ENCODE measurements around the gene UBAC2.

DNA sequence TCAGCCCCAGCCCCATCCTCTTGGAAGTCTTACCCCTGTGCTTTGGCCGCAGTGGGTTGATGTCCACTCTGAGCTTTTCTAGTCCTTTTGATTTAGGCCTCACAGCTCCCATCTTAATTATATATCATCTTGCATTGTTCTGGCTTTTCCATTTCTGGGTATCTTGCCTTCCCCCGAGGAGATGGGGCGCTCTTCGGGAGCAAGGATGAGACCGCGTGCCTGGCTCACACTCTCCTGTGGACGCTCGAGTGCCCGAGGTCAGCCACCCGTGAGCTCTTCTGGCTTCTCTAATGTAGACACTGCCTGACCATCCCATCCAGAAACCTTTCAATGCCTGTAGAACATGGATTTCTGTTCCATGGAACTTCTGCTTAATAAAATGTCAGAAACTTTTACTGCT is 160.0 kb downstream of the UBAC2 start:
- no peak for TF ChIP-seq POLR2A (IDR thresholded peaks at IDR 0.05)
- TF ChIP-seq, protein P1, sequence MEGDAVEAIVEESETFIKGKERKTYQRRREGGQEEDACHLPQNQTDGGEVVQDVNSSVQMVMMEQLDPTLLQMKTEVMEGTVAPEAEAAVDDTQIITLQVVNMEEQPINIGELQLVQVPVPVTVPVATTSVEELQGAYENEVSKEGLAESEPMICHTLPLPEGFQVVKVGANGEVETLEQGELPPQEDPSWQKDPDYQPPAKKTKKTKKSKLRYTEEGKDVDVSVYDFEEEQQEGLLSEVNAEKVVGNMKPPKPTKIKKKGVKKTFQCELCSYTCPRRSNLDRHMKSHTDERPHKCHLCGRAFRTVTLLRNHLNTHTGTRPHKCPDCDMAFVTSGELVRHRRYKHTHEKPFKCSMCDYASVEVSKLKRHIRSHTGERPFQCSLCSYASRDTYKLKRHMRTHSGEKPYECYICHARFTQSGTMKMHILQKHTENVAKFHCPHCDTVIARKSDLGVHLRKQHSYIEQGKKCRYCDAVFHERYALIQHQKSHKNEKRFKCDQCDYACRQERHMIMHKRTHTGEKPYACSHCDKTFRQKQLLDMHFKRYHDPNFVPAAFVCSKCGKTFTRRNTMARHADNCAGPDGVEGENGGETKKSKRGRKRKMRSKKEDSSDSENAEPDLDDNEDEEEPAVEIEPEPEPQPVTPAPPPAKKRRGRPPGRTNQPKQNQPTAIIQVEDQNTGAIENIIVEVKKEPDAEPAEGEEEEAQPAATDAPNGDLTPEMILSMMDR (IDR thresholded peaks at IDR 0.05): no peak

All from heart left ventricle (tissue), 13 donors.